Raji (cell line): ENCODE data around the gene SMPD3.

Experiments
- POLR2A ChIP-seq: IDR thresholded peaks from 2 replicates; pipeline ENCODE4 v1.6.1; 2011; ENCODE audit warnings: low read depth, low read length, control low read depth; ENCODE audit not compliant: insufficient read depth

The SMPD3 gene

GRCh38 chr16:68426347-68426652 is 22.0 kb downstream of the SMPD3 start:
- TF ChIP-seq POLR2A, result no peak

- TF ChIP-seq POLR2A, result no peak
Observed at GRCh38 chr16:68425498-68426346, 22.6 kb downstream of the SMPD3 start.

- no peak for TF ChIP-seq POLR2A
Observed at GRCh38 chr16:68423771-68424170, 24.5 kb downstream of the SMPD3 start.

GRCh38 chr16:68422396-68422960 is 25.8 kb downstream of the SMPD3 start:
- TF ChIP-seq POLR2A, result no peak

DNA sequence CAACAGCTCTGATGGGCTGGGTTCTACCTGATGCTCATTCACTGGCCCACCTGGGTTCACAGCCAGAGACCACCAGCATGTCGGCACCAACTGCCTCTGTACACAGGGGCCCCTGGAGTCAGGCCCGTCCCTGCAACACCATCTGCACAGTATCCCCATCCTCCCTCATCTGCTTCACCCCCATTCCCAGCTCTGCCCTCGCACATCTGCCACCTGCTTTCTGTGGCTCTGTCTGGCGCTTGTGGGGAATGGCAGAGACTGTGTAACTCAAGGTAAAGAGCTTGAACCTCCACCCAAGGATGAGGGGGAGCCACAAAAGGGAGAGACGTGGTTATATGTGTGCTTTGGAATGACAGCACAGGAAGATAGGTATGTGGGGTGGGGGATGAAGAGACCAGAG is 27.2 kb downstream of the SMPD3 start:
- TF ChIP-seq POLR2A, result no peak

DNA sequence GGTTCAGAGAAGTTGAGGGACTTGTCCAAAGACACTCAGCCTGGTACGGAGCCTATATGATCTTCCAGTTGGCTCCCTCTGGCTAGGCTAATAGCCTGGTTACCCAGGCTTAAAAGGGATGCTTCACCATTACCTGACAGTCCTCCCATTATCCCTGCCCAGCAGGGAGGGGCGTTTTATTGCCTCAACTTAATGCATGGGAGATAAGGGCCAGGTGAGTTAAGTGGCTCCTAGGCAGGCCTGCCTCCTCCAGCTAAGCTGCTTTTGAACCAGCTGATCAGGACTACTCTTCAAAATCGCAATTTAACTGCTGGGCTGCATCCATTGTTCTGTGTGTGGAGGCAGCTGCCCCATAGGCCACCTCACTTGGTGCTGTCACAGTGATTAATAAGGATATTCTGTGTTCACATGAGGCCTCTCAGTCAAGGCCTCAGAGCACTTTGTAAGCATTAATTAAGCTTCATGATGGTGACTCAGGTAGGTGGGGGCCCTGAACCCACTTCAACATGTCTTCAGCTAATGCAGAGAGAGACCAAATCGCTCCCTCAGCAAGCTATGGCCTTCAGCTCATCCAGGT is 27.9 kb downstream of the SMPD3 start:
- TF ChIP-seq POLR2A, result no peak

GRCh38 chr16:68417711-68418301 is 30.5 kb downstream of the SMPD3 start:
- no peak for TF ChIP-seq POLR2A

GRCh38 chr16:68416057-68417046 is 32.0 kb downstream of the SMPD3 start:
- no peak for TF ChIP-seq POLR2A

DNA sequence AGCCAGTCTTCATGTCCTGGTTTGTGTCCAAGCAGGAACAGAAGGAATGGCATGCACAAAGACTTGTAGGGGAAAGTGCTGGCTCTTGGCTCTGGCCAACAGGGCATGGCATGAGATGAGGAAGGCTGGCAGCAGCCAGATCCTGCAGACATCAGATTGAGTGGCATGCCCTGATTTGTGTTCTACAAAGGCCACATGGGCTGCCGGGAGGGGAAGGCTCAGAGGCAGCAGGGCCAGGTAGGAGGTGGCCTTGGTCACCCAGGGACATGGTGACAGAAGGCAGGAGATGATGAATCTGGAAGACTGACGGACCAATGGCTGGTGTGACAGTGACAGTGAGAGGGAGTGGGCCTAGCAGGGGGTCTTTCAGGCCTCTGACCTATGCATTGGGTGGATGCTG is 33.7 kb downstream of the SMPD3 start:
- TF ChIP-seq POLR2A, result no peak

DNA sequence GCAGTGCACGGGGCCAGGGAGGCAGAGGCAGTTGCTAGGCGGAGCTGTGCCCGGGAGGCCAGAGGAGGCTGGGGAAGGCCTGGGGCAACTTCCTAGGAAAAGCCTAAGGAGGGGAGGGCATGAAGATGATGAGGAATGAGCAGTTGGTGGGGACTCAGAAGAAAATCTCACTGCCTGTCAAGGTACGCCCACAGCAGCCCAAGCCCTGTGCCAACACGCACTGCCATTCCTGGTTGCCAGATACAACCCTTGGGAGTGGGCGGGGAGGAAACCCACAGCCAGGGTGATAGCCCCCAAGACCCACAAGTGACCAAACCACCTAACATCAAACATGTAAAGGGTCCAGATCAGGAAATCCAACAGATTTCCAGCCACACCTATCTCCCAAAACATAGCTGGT is 36.2 kb downstream of the SMPD3 start:
- TF ChIP-seq POLR2A, result no peak

GRCh38 chr16:68411086-68411485 is 37.2 kb downstream of the SMPD3 start:
- no peak for TF ChIP-seq POLR2A

DNA sequence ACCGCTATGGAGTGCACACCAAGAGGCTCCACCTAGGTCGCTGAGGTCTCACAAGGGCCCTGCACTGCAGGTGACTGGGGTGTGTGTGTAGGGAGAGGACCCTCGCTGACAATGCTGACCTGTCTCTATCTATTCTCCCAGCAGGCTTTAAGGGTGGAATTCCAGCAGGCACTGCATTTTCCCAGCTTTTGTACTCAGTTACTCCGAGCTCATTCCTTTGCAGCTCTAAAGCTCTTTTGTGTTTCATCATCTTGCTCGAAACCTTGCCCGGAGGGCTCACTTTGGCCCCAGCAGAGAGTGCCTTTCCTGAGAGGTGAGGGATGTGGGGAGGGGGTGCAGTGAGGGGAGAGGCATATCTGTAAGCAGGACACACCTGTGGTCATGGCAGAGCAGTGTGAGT is 39.3 kb downstream of the SMPD3 start:
- TF ChIP-seq POLR2A, result no peak

DNA sequence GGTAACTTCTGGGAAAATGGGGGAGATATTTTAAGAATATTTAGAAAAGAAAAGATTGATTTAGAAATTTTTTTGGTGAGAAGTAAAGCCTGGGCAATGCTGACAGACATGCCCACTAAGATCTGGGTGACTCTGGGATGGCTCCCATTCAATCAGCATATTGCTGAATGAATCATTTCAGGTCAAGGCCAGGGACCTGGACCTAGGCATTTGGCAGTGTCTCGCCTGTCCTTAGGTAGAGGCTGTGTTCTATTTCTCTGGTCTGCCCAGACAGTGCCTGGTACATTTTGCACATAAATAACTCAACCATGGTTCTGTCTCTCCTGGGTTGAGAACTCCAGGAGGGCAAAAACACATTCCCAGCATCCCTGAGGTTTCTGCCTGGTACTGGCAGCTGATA is 39.9 kb downstream of the SMPD3 start:
- TF ChIP-seq POLR2A, result no peak

DNA sequence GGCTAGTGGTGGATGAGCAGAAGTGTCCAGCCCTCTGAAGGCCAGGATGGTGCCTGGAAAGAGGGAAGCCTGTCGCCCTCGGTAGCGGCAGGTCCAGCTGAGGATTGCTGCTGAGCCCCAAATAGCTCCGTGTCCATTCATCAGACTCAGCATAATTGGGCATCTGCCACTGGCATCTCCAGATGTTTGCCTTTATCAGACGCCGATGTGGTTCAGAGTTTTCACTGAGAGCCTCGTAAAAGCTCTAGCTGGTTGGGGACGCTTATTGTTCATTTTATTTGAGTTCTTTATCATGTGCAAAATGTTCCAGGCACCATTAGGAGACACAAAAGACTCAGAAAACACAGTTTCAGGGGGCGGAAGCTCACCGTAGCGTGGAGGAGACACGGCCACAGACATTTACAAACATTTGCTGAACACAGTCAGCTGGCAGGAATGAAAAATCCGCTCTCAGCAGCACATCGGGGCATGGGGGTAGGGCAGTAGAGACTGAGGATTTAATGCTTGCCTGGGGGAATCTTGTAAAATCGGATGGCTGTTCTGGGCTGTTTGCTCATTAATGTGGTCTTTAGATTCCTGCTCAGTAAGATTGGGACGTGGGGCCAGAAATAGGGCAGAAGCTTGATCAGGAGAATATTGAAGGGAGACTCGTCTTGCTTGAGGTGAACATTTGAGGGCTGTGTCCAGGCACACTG is 41.7 kb downstream of the SMPD3 start:
- TF ChIP-seq POLR2A, result no peak
